WTC11 (cell line): ENCODE data around the gene TNFRSF6B. TPM values are rescaled to one million over a fixed set of nuclear protein-coding genes. Genes with fewer than 3 reads are reported as not detected.

ENCODE experiments used
- ATAC-seq: fragments of 200-7000 bp; cut with Tn5 transposase; 2 replicates; pipeline ENCODE4 v1.10.0; 2021; ENCODE audit warnings: mild to moderate bottlenecking, moderate library complexity
- CTCF ChIA-PET: fragments of 300-600 bp; sonication (Branson Sonifier 250); formaldehyde crosslinking; loops from one replicate; lab custom pipeline; 2021; ENCODE audit warnings: antibody characterized with exemption; lab: Charles Lee
- POLR2A ChIA-PET: fragments of 350-600 bp; sonication (Branson Sonifier 250); formaldehyde crosslinking; loops from one replicate; lab custom pipeline; 2021; ENCODE audit warnings: antibody characterized with exemption; lab: Charles Lee
- DNase-seq: peaks from one replicate; pipeline ENCODE4 v3.0.0; 2021; ENCODE audit warnings: low spot score
- H3K27ac Mint-ChIP-seq: 2 replicates; pipeline ENCODE4 v1.8.0; 2021; ENCODE audit warnings: mixed read lengths
- H3K27me3 Mint-ChIP-seq: 2 replicates; pipeline ENCODE4 v1.8.0; 2021; ENCODE audit warnings: low read depth, mild to moderate bottlenecking, moderate library complexity, mixed read lengths
- H3K36me3 Mint-ChIP-seq: 2 replicates; pipeline ENCODE4 v1.8.0; 2021; ENCODE audit warnings: mixed read lengths
- H3K4me1 Mint-ChIP-seq: 2 replicates; pipeline ENCODE4 v1.8.0; 2022; ENCODE audit warnings: mixed read lengths
- H3K4me3 Mint-ChIP-seq: 2 replicates; pipeline ENCODE4 v1.8.0; 2021; ENCODE audit warnings: mild to moderate bottlenecking, moderate library complexity, mixed read lengths
- H3K9me3 Mint-ChIP-seq: 2 replicates; pipeline ENCODE4 v1.8.0; 2021; ENCODE audit warnings: mixed read lengths
- CBFB ChIP-seq: sonication (generic); formaldehyde crosslinking; IDR thresholded peaks from 2 replicates; pipeline ENCODE4 v1.8.1; 2022; ENCODE audit warnings: mild to moderate bottlenecking, low read depth, missing genetic modification reagents
- CREM ChIP-seq: sonication (generic); formaldehyde crosslinking; IDR thresholded peaks from 2 replicates; pipeline ENCODE4 v1.8.1; 2022; ENCODE audit warnings: mild to moderate bottlenecking, missing genetic modification reagents, moderate library complexity
- ESRRA ChIP-seq: sonication (generic); formaldehyde crosslinking; IDR thresholded peaks from 2 replicates; pipeline ENCODE4 v1.8.1; 2022; ENCODE audit warnings: mild to moderate bottlenecking, missing genetic modification reagents, borderline replicate concordance
- FOXP1 ChIP-seq: sonication (generic); formaldehyde crosslinking; IDR thresholded peaks from 2 replicates; pipeline ENCODE4 v1.8.0; 2022; ENCODE audit warnings: missing genetic modification reagents, mild to moderate bottlenecking, moderate library complexity, borderline replicate concordance
- FOXP4 ChIP-seq: sonication (generic); formaldehyde crosslinking; IDR thresholded peaks from 2 replicates; pipeline ENCODE4 v1.8.0; 2022; ENCODE audit warnings: mild to moderate bottlenecking, missing genetic modification reagents
- GABPB1 ChIP-seq: sonication (generic); formaldehyde crosslinking; IDR thresholded peaks from 2 replicates; pipeline ENCODE4 v1.8.1; 2023; ENCODE audit warnings: mild to moderate bottlenecking, missing genetic modification reagents
- GTF2I ChIP-seq: fragments of 250-450 bp; sonication (Bioruptor Pico); conservative IDR thresholded peaks from 2 replicates; pipeline ENCODE4 v1.4.0; 2021; ENCODE audit warnings: mild to moderate bottlenecking
- JUN ChIP-seq: sonication (generic); formaldehyde crosslinking; IDR thresholded peaks from 2 replicates; pipeline ENCODE4 v1.8.0; 2023; ENCODE audit warnings: mild to moderate bottlenecking, missing genetic modification reagents
- MYBL2 ChIP-seq: sonication (generic); formaldehyde crosslinking; IDR thresholded peaks from 2 replicates; pipeline ENCODE4 v1.8.1; 2023; ENCODE audit warnings: mild to moderate bottlenecking, moderate library complexity, missing genetic modification reagents
- SMAD3 ChIP-seq: sonication (generic); formaldehyde crosslinking; IDR thresholded peaks from 2 replicates; pipeline ENCODE4 v1.8.0; 2022; ENCODE audit warnings: missing genetic modification reagents, mild to moderate bottlenecking, borderline replicate concordance
- SP1 ChIP-seq: sonication (generic); formaldehyde crosslinking; conservative IDR thresholded peaks from 2 replicates; pipeline ENCODE4 v1.8.1; 2022; ENCODE audit warnings: missing genetic modification reagents
- TEAD1 ChIP-seq: sonication (generic); formaldehyde crosslinking; IDR thresholded peaks from 2 replicates; pipeline ENCODE4 v1.8.0; 2022; ENCODE audit warnings: mild to moderate bottlenecking, missing genetic modification reagents
- TEAD4 ChIP-seq: sonication (generic); formaldehyde crosslinking; IDR thresholded peaks from 2 replicates; pipeline ENCODE4 v1.8.0; 2022; ENCODE audit warnings: mild to moderate bottlenecking, missing genetic modification reagents
- ZBTB43 ChIP-seq: sonication (generic); formaldehyde crosslinking; IDR thresholded peaks from 2 replicates; pipeline ENCODE4 v1.8.1; 2023; ENCODE audit warnings: mild to moderate bottlenecking, missing genetic modification reagents
- total RNA-seq: library from RNA; stranded (reverse); gene quantifications from 3 replicates; pipeline ENCODE4 v1.2.3, GENCODE V29; 2021
- TF ChIP-seq, protein P1 (sequence below): sonication (generic); formaldehyde crosslinking; IDR thresholded peaks from 2 replicates; pipeline ENCODE4 v1.8.1; 2023; ENCODE audit warnings: mild to moderate bottlenecking, missing genetic modification reagents, moderate library complexity

Gene TNFRSF6B
- total RNA-seq, 1 experiment from 2014 or later = not detected

GRCh38 chr20:63739130-63740069 is 42.9 kb downstream of the TNFRSF6B start, which contains the start of gene SLC2A4RG:
Gene SLC2A4RG, plus strand, starts transcription at chr20:63739776. Its CDS starts 137 bp downstream, at chr20:63739913.
- H3K9me3 Mint-ChIP-seq = no peaks in the 10 kb centered on the region
- no peak within 1 kb of the TSS for H3K27ac Mint-ChIP-seq
- H3K4me1 Mint-ChIP-seq = no peaks in the 10 kb centered on the region
- DNase-seq (peak; percentile 58), ATAC-seq (peak; percentile 61)
- H3K36me3 Mint-ChIP-seq = 0 out of 2 replicates have a peak, but pooled peaks cover 3% of the 10 kb centered on the region
- TF ChIP-seq SP1 (CRISPR knock-in tag) (peak; percentile 38; the same call in 1 of the 2 replicates), FOXP4 (CRISPR knock-in tag) (no peak), CREM (CRISPR knock-in tag) (no peak), ZBTB43 (CRISPR knock-in tag) (no peak), GABPB1 (CRISPR knock-in tag) (peak; percentile 75), CBFB (CRISPR knock-in tag) (no peak), FOXP1 (CRISPR knock-in tag) (peak; percentile 53; the same call in 1 of the 2 replicates), ESRRA (CRISPR knock-in tag) (no peak), SMAD3 (CRISPR knock-in tag) (no peak), MYBL2 (no peak), TEAD1 (CRISPR knock-in tag) (no peak)
- TF ChIP-seq, protein P1, sequence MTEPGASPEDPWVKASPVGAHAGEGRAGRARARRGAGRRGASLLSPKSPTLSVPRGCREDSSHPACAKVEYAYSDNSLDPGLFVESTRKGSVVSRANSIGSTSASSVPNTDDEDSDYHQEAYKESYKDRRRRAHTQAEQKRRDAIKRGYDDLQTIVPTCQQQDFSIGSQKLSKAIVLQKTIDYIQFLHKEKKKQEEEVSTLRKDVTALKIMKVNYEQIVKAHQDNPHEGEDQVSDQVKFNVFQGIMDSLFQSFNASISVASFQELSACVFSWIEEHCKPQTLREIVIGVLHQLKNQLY = no peak
- H3K4me3 Mint-ChIP-seq = peak within 1 kb of the TSS; percentile 60
- no peaks in the 10 kb centered on the region for H3K27me3 Mint-ChIP-seq
- ChIA-PET POLR2A (interaction anchor here (0.6 to 1.5 kb wide), 3 partner anchors 32 to 231 kb away, joined by 5 to 7 read pairs (median 6); partner anchors contain the start of genes ARFRP1, TPD52L2 and ZGPAT), CTCF (interaction anchor here (0.6 to 2.2 kb wide), 12 partner anchors 11 to 241 kb away, joined by 3 to 10 read pairs (median 4); partner anchors contain the start of genes ARFRP1, PRPF6, TPD52L2 and ZGPAT)

DNA sequence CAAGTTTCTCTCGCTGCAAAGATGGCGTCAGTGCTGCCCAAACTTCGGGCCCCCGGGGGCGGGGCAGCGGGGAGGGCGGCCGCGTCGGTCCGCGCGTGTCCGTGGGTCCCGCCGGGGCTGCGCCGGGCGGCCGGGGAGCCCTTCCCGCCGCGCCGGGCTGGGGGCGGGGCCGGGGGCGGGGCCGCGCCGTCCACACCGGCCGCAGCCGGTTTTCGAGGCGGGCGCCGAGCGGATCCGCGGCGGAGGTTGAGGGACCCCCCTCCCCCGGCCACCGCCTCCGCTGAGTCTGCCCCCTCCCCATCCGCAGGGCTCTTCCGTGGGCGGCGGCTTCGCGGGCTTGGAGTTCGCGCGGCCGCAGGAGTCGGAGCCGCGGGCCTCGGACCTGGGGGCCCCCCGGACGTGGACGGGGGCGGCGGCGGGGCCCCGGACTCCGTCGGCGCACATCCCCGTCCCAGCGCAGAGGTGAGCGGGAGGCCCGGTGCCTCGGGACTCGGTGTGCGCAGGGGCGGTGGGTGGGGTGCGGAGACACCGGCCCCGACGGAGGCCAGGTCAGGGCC is 43.7 kb downstream of the TNFRSF6B start:
- Mint-ChIP-seq H3K27ac (no peak overlapping the region), H3K27me3 (no peaks in the 10 kb centered on the region), H3K36me3 (0 out of 2 replicates have a peak, but pooled peaks cover 3% of the 10 kb centered on the region), H3K9me3 (no peaks in the 10 kb centered on the region), H3K4me1 (no peaks in the 10 kb centered on the region), H3K4me3 (peak overlapping the region; percentile 60)
- POLR2A ChIA-PET = interaction anchor here (1.0 to 1.5 kb wide), 3 partner anchors 116 to 880 kb away, joined by 3 to 8 read pairs (median 4); partner anchors contain the start of gene TPD52L2
- DNase-seq = peak; percentile 60
- no peak for TF ChIP-seq TEAD4 (CRISPR knock-in tag)
- no peak for TF ChIP-seq GTF2I (CRISPR knock-in tag)
- no peak for TF ChIP-seq JUN (CRISPR knock-in tag)
- CTCF ChIA-PET = interaction anchor here (0.7 to 2.1 kb wide), 17 partner anchors 10 to 343 kb away, joined by 3 to 33 read pairs (median 7); partner anchors contain the start of genes ARFRP1, HELZ2, PRPF6 and PTK6
- ATAC-seq = no peak; the same call in 1 of the 2 replicates
